Duodenal mucosa (tissue), 2 donors: ENCODE measurements around the gene ABTB1.

Experiments
- H3K27ac ChIP-seq: one replicate; pipeline ENCODE4 v1.7.0; 2013; ENCODE audit warnings: low read depth, low read length
- H3K27me3 ChIP-seq, 2 donors: one replicate each; pipeline ENCODE4 v1.7.0; 2013; ENCODE audit warnings: low read length in 2 of 2, control low read depth in 1 of 2; ENCODE audit not compliant: insufficient read depth in 2 of 2, control insufficient read depth in 1 of 2
- H3K36me3 ChIP-seq, 2 donors: one replicate each; pipeline ENCODE4 v1.7.0; 2013; ENCODE audit warnings: low read length in 2 of 2, control low read depth in 1 of 2; ENCODE audit not compliant: insufficient read depth in 2 of 2, control insufficient read depth in 1 of 2
- H3K4me1 ChIP-seq, 2 donors: one replicate each; pipeline ENCODE4 v1.7.0; 2013; ENCODE audit warnings: low read length in 2 of 2, control low read depth in 1 of 2; ENCODE audit not compliant: insufficient read depth in 2 of 2, control insufficient read depth in 1 of 2
- H3K4me3 ChIP-seq, 2 donors: one replicate each; pipeline ENCODE4 v1.7.0; 2013; ENCODE audit warnings: low read length in 2 of 2, low read depth in 1 of 2
- H3K9ac ChIP-seq, 2 donors: one replicate each; pipeline ENCODE4 v1.7.0; 2013; ENCODE audit warnings: low read length in 2 of 2, low read depth in 1 of 2
- H3K9me3 ChIP-seq, 2 donors: one replicate each; pipeline ENCODE4 v1.7.0; 2013; ENCODE audit warnings: low read length in 2 of 2, control low read depth in 1 of 2; ENCODE audit not compliant: control insufficient read depth in 1 of 2

ABTB1 gene

GRCh38 chr3:127685708-127686511, 13.2 kb downstream of the ABTB1 start:
- Histone ChIP-seq H3K36me3 (no peaks in the 10 kb centered on the region), H3K4me3 (no peak overlapping the region), H3K9me3 (no peaks in the 10 kb centered on the region), H3K9ac (no peak overlapping the region), H3K27me3 (no peaks in the 10 kb centered on the region), H3K27ac (no peak overlapping the region), H3K4me1 (no peaks in the 10 kb centered on the region)

DNA sequence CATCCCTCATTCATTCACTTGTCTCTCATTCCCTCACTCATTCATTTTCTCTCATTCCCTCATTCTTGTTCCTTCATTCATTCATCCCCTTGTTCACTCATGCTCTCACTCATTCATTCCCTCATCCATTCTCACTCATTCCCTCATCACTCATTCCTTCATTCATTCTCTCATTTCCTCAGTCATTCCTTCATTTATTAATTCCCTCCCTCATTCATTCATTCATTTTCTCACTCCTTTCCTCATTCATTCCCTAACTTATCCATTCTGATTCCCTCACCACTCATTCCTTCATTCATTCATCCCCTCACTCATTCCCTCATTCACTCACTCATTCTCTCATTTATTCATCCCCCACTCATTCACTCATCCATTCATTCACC, 13.8 kb downstream of the ABTB1 start:
- no peaks in the 10 kb centered on the region for H3K4me1 ChIP-seq
- H3K9me3 ChIP-seq: no peaks in the 10 kb centered on the region
- H3K4me3 ChIP-seq: no peak overlapping the region
- no peaks in the 10 kb centered on the region for H3K27me3 ChIP-seq
- no peak overlapping the region for H3K27ac ChIP-seq
- no peaks in the 10 kb centered on the region for H3K36me3 ChIP-seq
- H3K9ac ChIP-seq: no peak overlapping the region

DNA sequence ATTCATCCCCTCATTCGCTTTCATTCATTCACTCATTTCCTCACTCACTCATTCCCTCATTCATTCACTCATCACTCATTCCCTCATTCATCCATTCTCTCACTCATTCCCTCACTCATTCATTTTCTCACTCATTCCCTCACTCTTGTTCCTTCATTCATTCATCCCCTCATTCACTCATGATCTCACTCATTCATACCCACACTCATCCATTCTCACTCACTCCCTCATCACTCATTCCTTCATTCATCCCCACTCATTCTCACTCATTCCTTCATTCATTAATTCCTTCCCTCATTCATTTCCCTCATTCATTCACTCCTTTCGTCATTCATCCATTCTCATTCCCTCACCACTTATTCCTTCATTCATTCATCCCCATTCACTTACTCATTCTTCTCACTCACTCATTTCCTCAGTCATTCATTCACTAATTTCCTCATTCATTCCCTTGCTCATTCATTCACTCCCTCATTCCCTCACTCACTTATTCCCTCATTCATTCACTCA, 14.5 kb downstream of the ABTB1 start:
- Histone ChIP-seq H3K27ac (no peak overlapping the region), H3K27me3 (no peaks in the 10 kb centered on the region), H3K4me1 (no peaks in the 10 kb centered on the region), H3K9me3 (no peaks in the 10 kb centered on the region), H3K4me3 (no peak overlapping the region), H3K9ac (no peak overlapping the region), H3K36me3 (peaks cover 3 to 4% of the 10 kb centered on the region in 2 donors)

GRCh38 chr3:127688022-127688415, 15.3 kb downstream of the ABTB1 start:
- H3K4me1 ChIP-seq: no peaks in the 10 kb centered on the region
- no peak overlapping the region for H3K9ac ChIP-seq
- peaks cover 4 to 11% of the 10 kb centered on the region in 2 donors for H3K36me3 ChIP-seq
- H3K4me3 ChIP-seq: no peak overlapping the region
- H3K27me3 ChIP-seq: no peaks in the 10 kb centered on the region
- no peak overlapping the region for H3K27ac ChIP-seq
- H3K9me3 ChIP-seq: no peaks in the 10 kb centered on the region

GRCh38 chr3:127688416-127689265, 15.9 kb downstream of the ABTB1 start:
- Histone ChIP-seq H3K9me3 (no peaks in the 10 kb centered on the region), H3K36me3 (peaks cover 9 to 16% of the 10 kb centered on the region in 2 donors), H3K27me3 (no peaks in the 10 kb centered on the region), H3K27ac (no peak overlapping the region), H3K4me1 (no peaks in the 10 kb centered on the region), H3K9ac (no peak overlapping the region), H3K4me3 (no peak overlapping the region)

DNA sequence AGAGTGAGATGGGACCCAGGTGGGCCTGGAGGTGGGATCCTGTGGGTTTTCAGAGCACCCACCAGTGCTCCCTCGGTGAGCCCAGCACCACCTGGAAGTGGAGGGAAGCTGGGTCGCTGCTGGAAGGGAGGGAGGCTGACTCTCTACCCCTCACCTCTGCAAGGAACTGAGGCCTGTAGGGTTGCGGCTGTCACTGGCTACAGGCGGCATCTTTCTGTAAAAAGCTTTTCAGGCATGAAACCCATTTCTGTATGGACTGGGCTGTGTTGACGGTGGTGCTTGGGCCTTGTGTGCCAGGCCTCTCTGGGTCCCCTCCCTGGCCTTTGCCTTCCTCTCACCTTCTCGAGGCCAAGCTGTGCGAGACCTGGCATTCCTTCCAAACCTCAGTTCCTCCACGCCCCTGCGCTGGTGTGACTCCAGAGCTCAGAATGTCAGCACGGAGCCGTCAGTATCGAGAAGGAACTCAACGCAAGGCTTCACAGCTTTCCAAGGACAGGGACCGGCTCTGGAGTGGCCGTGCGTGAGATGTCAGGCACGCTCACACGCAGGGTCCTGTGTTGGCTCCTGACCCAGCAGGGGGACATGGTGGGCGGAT, 16.6 kb downstream of the ABTB1 start:
- H3K9ac ChIP-seq: no peak overlapping the region
- H3K27ac ChIP-seq: no peak overlapping the region
- no peak overlapping the region for H3K4me3 ChIP-seq
- H3K36me3 ChIP-seq: peaks cover 9 to 16% of the 10 kb centered on the region in 2 donors
- no peaks in the 10 kb centered on the region for H3K4me1 ChIP-seq
- H3K9me3 ChIP-seq: no peaks in the 10 kb centered on the region
- H3K27me3 ChIP-seq: no peaks in the 10 kb centered on the region

DNA sequence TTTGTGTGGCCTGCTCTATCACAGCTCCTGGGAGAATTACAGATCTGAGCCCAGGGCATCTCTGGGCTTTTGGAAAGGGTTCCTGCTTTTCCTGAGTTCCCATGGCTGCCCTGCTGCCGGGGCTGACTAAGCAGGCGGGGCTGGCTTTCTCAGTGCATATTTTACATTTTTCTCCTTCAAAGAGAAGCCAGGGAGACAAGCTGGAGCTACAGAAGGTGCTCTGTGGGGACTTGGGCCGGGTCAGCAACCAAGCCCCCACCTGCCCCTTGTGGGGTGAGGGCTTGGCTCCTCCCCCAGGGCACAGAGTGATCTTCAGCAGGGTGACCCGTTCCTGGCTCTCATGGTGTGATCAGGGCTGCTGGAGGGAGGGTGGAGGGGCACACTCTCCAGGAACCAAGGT, 17.4 kb downstream of the ABTB1 start:
- no peaks in the 10 kb centered on the region for H3K27me3 ChIP-seq
- H3K27ac ChIP-seq: no peak overlapping the region
- no peak overlapping the region for H3K4me3 ChIP-seq
- H3K9me3 ChIP-seq: no peaks in the 10 kb centered on the region
- peaks cover 9 to 16% of the 10 kb centered on the region in 2 donors for H3K36me3 ChIP-seq
- no peaks in the 10 kb centered on the region for H3K4me1 ChIP-seq
- no peak overlapping the region for H3K9ac ChIP-seq

- Histone ChIP-seq H3K27ac (no peak overlapping the region), H3K4me3 (no peak overlapping the region), H3K36me3 (peaks cover 9 to 16% of the 10 kb centered on the region in 2 donors), H3K9ac (no peak overlapping the region), H3K4me1 (no peaks in the 10 kb centered on the region), H3K27me3 (no peaks in the 10 kb centered on the region), H3K9me3 (no peaks in the 10 kb centered on the region)
Measured at GRCh38 chr3:127690823-127691452, 18.2 kb downstream of the ABTB1 start.

GRCh38 chr3:127691489-127691888, 18.7 kb downstream of the ABTB1 start:
- Histone ChIP-seq H3K4me1 (peaks cover 0 to 1% of the 10 kb centered on the region in 2 donors), H3K36me3 (peaks cover 9 to 16% of the 10 kb centered on the region in 2 donors), H3K9ac (no peak overlapping the region), H3K9me3 (no peaks in the 10 kb centered on the region), H3K27me3 (no peaks in the 10 kb centered on the region), H3K27ac (no peak overlapping the region), H3K4me3 (no peak overlapping the region)
